Right lobe of liver (tissue), 4 donors: ENCODE measurements around the gene CCIN.
"Not testable (repeated sequence)": the region's sequence is repeated elsewhere in the genome, so short reads cannot be mapped to it uniquely, and the experiment has no call there.

Source experiments
- POLR2A ChIP-seq: fragments of 450-650 bp; IDR thresholded peaks from one replicate; pipeline ENCODE4 v1.6.1; 2017; ENCODE audit warnings: antibody characterized with exemption, mild to moderate bottlenecking
- TF ChIP-seq, protein P1 (sequence below), 4 donors: fragments of 200-600 bp in 3 of 4; fragments of 450-650 bp in 1 of 4; IDR thresholded peaks; one replicate each; pipeline versions ENCODE4 v1.5.1 to v1.8.0; 2016 to 2022; ENCODE audit warnings: antibody characterized with exemption in 4 of 4, mild to moderate bottlenecking in 2 of 4
- donor health status: DM: no; HTN: no; CAD: no.
- donor health status: DM: no; HTN: no; CAD: no.
- donor health status: DM: no; HTN: yes; CAD: no.

DNA sequence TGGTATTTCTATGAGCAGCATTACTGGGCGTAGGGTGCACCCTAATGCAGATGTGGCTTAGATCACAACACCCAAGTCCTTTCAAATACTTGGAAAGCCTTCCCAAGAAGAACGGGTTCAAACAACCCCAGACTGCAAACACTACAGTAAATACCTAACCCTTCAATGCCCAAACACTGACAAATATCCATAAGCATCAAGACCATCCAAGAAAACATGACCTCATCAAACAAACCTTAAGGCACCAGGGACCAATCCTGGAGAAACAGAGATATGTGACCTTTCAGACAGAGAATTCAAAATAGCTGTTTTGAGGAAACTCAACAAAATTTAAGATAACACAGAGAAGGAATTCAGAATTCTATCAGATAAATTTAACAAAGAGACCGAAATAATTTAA lies 6.0 kb downstream of the CCIN start:
- TF ChIP-seq POLR2A = not testable (repeated sequence)
- TF ChIP-seq, protein P1, sequence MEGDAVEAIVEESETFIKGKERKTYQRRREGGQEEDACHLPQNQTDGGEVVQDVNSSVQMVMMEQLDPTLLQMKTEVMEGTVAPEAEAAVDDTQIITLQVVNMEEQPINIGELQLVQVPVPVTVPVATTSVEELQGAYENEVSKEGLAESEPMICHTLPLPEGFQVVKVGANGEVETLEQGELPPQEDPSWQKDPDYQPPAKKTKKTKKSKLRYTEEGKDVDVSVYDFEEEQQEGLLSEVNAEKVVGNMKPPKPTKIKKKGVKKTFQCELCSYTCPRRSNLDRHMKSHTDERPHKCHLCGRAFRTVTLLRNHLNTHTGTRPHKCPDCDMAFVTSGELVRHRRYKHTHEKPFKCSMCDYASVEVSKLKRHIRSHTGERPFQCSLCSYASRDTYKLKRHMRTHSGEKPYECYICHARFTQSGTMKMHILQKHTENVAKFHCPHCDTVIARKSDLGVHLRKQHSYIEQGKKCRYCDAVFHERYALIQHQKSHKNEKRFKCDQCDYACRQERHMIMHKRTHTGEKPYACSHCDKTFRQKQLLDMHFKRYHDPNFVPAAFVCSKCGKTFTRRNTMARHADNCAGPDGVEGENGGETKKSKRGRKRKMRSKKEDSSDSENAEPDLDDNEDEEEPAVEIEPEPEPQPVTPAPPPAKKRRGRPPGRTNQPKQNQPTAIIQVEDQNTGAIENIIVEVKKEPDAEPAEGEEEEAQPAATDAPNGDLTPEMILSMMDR (IDR thresholded peaks at IDR 0.05) = not testable (repeated sequence)
